ENCODE data around the gene TMEM30A. TPM values are rescaled to one million over a fixed set of nuclear protein-coding genes. Genes with fewer than 3 reads are reported as not detected.
A peak's percentile ranks its signal among the peaks of the same experiment; 100 is the strongest.

TMEM30A gene
- total and polyA plus RNA-seq, 2 donors (not counting 3 experiments of a cell fraction or from before 2014, with no cell fraction given) = 42.2 to 197 TPM

GRCh38 chr6:75286955-75287354 is 2.4 kb upstream of the TMEM30A start:
- no peak overlapping the region for H3K4me2 ChIP-seq (ENCODE audit: insufficient read depth, low read length)
- TF ChIP-seq POLR2AphosphoS5 (IDR thresholded peaks at IDR 0.05; ENCODE audit: insufficient read depth, low read depth, low read length) (no peak), EZH2 (IDR thresholded peaks at IDR 0.05; ENCODE audit: borderline replicate concordance, low read depth, low read length, severe bottlenecking) (no peak)
- no peaks in the 10 kb centered on the region for H3K9me1 ChIP-seq (replicated peaks; ENCODE audit: control insufficient read depth, extremely low read depth, insufficient read depth, low read length)
- DNase-seq (ENCODE audit: low read depth, low spot score) = no peak
- H3K27me3 ChIP-seq (ENCODE audit: control insufficient read depth in 2 of 2, insufficient read depth in 2 of 2, low read length in 2 of 2) = no peaks in the 10 kb centered on the region
- H3K4me1 ChIP-seq (ENCODE audit: control insufficient read depth, extremely low read depth, insufficient read depth, low read length) = peaks cover 17% of the 10 kb centered on the region
- H3K9ac ChIP-seq (replicated peaks; ENCODE audit: extremely low read depth, insufficient read depth, low read length) = no peak overlapping the region
- BruUV-seq (replicated peaks) = no TSS peak
- no peaks in the 10 kb centered on the region for H3K9me3 ChIP-seq (replicated peaks; ENCODE audit: control insufficient read depth, insufficient read depth, low read length)
- POLR2A ChIA-PET = no interaction called here
- CTCF ChIA-PET = no interaction called here
- no peaks in the 10 kb centered on the region for H4K20me1 ChIP-seq (replicated peaks; ENCODE audit: control insufficient read depth, extremely low read depth, insufficient read depth, low read length)
- no peak overlapping the region for H3K27ac ChIP-seq (ENCODE audit: insufficient read depth, low read depth, low read length)
- no peak for FAIRE-seq
- no peaks in the 10 kb centered on the region for H3K36me3 ChIP-seq (ENCODE audit: control insufficient read depth in 2 of 2, extremely low read depth in 1 of 2, insufficient read depth in 2 of 2, low read length in 2 of 2)
- H2AFZ ChIP-seq (ENCODE audit: low read depth, low read length) = no peak overlapping the region
- dilution Hi-C loops (cut with MboI; ENCODE audit: extremely low pct_ligation_motif_present, low sequenced_read_pairs) = no loop called here
- intact Hi-C loops (cut with micrococcal nuclease) = no loop called here
- H3K79me2 ChIP-seq (ENCODE audit: control insufficient read depth, insufficient read depth, low read length) = peaks cover 27% of the 10 kb centered on the region
- H3K4me3 ChIP-seq (replicated peaks in 1 of 3; ENCODE audit: insufficient read depth in 1 of 3, low read depth in 1 of 3, low read length in 3 of 3) = no peak overlapping the region

GRCh38 chr6:75285283-75285639 is 669 bp upstream of the TMEM30A start:
- TF ChIP-seq POLR2A (IDR thresholded peaks at IDR 0.05; ENCODE audit: low read depth, low read length) (no peak), MYC (IDR thresholded peaks at IDR 0.05; ENCODE audit: low read depth, low read length) (no peak)
- H3K27ac ChIP-seq (ENCODE audit: insufficient read depth, low read depth, low read length) = peak overlapping the region; percentile 66
- peak overlapping the region; percentile 79 for H2AFZ ChIP-seq (ENCODE audit: low read depth, low read length)
- no peak for DNase-seq (ENCODE audit: low read depth, low spot score)
- no peaks in the 10 kb centered on the region for H3K9me3 ChIP-seq (replicated peaks; ENCODE audit: control insufficient read depth, insufficient read depth, low read length)
- H3K9me1 ChIP-seq (replicated peaks; ENCODE audit: control insufficient read depth, extremely low read depth, insufficient read depth, low read length) = no peaks in the 10 kb centered on the region
- H3K79me2 ChIP-seq (ENCODE audit: control insufficient read depth, insufficient read depth, low read length) = peaks cover 44% of the 10 kb centered on the region
- dilution Hi-C loops (cut with MboI; ENCODE audit: extremely low pct_ligation_motif_present, low sequenced_read_pairs) (no loop called here), intact Hi-C loops (cut with micrococcal nuclease) (loop anchor here (1.0 to 2.0 kb wide), 2 partner anchors 12 to 42 kb away; partner anchors contain the start of gene COX7A2)
- peak overlapping the region; percentile 94 for H3K4me2 ChIP-seq (ENCODE audit: insufficient read depth, low read length)
- no peak for FAIRE-seq
- H3K36me3 ChIP-seq (ENCODE audit: control insufficient read depth in 2 of 2, extremely low read depth in 1 of 2, insufficient read depth in 2 of 2, low read length in 2 of 2) = no peaks in the 10 kb centered on the region
- H3K4me3 ChIP-seq (replicated peaks in 1 of 3; ENCODE audit: insufficient read depth in 1 of 3, low read depth in 1 of 3, low read length in 3 of 3) = peak overlapping the region; percentile 75 to 94 (median 91)
- H3K9ac ChIP-seq (replicated peaks; ENCODE audit: extremely low read depth, insufficient read depth, low read length) = peak overlapping the region; percentile 71
- TSS peak; percentile 79 for BruUV-seq (replicated peaks)
- CTCF ChIA-PET = interaction anchor here (1.2 to 9.8 kb wide), 7 partner anchors 9 to 239 kb away, joined by 3 to 95 read pairs (median 3); no protein-coding TSS in a partner anchor
- no peaks in the 10 kb centered on the region for H4K20me1 ChIP-seq (replicated peaks; ENCODE audit: control insufficient read depth, extremely low read depth, insufficient read depth, low read length)
- H3K4me1 ChIP-seq (ENCODE audit: control insufficient read depth, extremely low read depth, insufficient read depth, low read length) = peaks cover 22% of the 10 kb centered on the region
- POLR2A ChIA-PET = interaction anchor here (0.8 to 1.5 kb wide), 4 partner anchors 9 to 316 kb away, joined by 3 to 6 read pairs (median 4); partner anchors contain the start of genes COX7A2 and SENP6
- H3K27me3 ChIP-seq (ENCODE audit: control insufficient read depth in 2 of 2, insufficient read depth in 2 of 2, low read length in 2 of 2) = no peaks in the 10 kb centered on the region

Measured in endothelial cell of umbilical vein (primary cell).